Stimulated activated CD8-positive, alpha-beta memory T cell treated with anti-CD3 and anti-CD28 coated beads, Interleukin-7, amount 100 ng/mL, for 1 hour (primary cell): Measurements from ENCODE around the gene RASD1.

Experiments
- DNase-seq, 2 donors: peaks; one replicate each; pipeline ENCODE4 v3.0.0-alpha.2; 2020; ENCODE audit warnings: low read depth in 2 of 2

RASD1 gene

DNA sequence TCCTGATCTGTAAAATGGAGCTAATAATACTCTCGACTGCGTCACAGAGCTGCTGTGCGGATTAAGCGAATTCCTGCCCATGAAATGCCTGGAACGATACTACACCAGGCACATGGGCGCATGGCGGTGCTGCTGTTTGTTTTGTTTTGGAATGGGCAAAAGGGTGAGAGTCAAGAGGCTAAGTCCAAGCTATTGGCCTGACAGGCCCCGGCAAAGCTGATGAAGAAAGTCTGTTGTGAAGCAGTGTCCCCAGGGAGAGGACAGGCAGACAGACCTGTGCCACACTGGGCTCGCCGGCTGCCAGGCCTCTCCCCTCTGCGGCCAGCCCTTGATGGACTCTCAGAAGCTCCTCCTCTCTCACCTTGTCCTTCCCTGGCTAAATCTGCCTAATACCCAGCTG is 31.3 kb upstream of the RASD1 start:
- no peak for DNase-seq

GRCh38 chr17:17526369-17526768 is 30.2 kb upstream of the RASD1 start:
- no peak for DNase-seq

- no peak for DNase-seq
Observed at GRCh38 chr17:17525956-17526355, 29.8 kb upstream of the RASD1 start.

GRCh38 chr17:17525311-17525710 is 29.1 kb upstream of the RASD1 start:
- DNase-seq, result no peak

GRCh38 chr17:17523731-17524490 is 27.7 kb upstream of the RASD1 start:
- DNase-seq, result no peak

GRCh38 chr17:17523001-17523730 is 27.0 kb upstream of the RASD1 start:
- no peak for DNase-seq

- DNase-seq, result no peak
Observed at GRCh38 chr17:17520599-17521232, 24.5 kb upstream of the RASD1 start.

DNA sequence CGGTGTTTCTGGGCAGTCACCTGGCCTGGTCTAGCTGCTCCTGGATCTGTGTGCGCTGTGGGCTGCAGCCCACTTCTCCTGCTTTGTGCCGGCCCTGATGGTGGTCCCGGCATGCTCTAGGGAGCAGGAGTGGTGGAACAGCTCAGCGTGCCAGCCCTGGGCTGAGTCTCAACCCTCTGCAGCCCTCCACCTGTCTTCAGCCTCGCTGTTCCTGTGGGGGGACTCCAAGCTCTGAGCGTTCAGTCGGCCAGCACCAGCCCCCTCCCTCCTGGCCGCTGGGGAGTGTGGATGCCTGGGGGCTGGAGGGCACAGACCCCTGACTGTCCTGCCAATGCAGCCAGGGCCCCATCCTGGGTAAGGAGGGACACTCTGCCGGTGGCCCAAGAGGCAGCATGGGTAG is 23.7 kb upstream of the RASD1 start:
- no peak for DNase-seq

GRCh38 chr17:17518951-17519350 is 22.8 kb upstream of the RASD1 start:
- no peak for DNase-seq

- DNase-seq, result no peak
Observed at GRCh38 chr17:17518014-17518413, 21.8 kb upstream of the RASD1 start.

DNA sequence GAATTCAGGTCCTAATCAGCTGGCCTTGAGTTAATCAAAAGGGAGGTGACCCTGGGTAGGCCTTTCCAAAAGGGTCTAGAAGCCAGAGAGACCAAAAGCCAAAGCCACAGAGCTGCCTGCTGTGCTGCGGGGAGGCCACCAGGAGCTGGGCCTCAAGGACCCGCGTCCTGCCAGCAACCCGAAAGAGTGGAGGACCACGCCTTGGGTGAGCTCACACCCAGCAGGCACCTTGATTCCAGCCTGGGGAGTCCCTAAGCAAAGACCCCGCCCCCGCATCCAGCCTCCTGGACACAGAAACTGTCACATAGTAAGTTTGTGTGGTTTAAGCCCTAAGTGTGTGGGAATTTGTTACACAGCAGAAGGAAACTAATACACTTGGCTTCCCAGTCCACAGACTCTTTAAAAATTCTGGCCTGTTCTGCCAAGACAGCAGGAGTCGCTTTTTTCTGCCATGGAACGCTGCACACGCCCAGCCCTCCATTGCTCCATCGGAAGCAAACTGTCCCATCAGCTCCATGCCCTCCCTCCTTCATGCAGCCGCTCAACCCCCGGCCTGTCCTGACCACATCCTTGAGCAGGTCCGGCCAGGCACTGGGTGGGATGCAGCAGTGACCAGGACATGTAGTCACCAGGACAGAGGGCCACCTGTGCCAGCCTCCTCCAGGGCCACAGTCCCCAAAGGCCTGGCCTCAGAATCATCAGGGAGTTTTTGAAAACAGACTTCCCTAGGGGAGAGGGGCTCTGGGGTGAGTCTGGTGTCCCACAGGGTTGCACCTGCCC is 20.9 kb upstream of the RASD1 start:
- DNase-seq, result no peak

GRCh38 chr17:17515934-17516930 is 20.0 kb upstream of the RASD1 start:
- no peak for DNase-seq

DNA sequence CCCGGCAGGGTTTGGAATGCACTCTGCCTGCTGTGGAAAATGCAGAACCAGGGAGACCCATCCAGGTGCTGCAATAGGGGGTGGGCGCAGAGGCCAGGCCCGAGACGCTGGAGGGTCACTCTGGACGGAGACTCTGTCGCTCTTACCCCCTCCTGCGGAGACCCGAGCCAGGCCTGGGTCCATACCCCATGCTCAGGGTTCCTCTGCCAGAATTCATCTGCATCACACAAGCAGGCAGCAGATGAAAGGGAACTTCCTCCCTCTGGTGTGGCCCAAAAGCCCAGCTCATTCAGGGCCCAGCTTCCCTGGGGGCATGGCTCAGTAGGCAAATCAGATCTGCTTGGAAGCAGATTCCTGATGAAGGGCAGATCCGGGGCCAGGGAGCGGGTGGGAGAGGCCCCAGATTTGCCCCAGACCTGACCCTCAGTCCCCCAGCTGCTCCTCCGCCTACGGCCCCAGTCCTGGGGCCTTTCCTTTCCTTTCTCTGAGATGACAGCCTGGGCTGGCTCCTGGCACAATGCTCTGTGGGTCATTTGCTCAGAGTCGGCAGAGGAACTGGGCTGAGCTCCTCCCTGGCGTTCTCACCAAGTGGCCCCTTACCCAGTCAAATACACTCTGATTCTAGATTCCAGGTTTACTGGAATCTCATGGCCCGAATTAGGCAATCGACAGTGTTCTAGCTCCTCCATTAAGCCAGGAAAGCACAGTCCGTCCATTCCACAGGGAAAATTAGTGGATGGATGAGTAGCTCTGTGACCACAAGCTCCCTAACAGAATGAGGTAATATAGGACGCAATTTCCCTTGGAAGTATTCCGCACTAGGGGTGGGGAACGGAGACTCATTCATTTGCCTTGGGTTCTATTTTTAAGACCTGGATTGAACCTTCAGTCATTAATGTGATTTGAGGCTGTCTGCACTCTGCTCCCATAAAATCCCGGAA is 19.1 kb upstream of the RASD1 start:
- no peak for DNase-seq

GRCh38 chr17:17514361-17514992 is 18.3 kb upstream of the RASD1 start:
- DNase-seq, result no peak

- no peak for DNase-seq
Observed at GRCh38 chr17:17513626-17514025, 17.4 kb upstream of the RASD1 start.

DNA sequence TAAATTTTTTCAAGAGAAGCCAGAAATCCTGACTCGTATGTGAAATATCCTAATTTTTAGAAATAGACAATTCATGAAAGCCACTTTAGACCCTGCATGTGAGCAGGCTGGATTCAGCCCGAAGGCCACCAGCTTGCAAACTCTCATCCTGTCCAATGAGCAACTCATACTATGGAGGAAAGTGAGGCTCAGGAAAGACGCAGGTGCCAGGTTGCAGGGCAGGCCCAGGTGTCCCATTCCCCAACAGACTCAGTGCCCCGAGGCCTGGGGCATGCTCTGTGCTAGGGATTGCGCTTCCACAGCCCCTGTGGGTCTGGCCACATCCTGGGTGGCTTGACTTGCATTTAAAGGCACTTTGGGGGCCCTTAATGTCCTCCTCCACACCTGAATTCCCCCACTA is 16.7 kb upstream of the RASD1 start:
- no peak for DNase-seq

DNA sequence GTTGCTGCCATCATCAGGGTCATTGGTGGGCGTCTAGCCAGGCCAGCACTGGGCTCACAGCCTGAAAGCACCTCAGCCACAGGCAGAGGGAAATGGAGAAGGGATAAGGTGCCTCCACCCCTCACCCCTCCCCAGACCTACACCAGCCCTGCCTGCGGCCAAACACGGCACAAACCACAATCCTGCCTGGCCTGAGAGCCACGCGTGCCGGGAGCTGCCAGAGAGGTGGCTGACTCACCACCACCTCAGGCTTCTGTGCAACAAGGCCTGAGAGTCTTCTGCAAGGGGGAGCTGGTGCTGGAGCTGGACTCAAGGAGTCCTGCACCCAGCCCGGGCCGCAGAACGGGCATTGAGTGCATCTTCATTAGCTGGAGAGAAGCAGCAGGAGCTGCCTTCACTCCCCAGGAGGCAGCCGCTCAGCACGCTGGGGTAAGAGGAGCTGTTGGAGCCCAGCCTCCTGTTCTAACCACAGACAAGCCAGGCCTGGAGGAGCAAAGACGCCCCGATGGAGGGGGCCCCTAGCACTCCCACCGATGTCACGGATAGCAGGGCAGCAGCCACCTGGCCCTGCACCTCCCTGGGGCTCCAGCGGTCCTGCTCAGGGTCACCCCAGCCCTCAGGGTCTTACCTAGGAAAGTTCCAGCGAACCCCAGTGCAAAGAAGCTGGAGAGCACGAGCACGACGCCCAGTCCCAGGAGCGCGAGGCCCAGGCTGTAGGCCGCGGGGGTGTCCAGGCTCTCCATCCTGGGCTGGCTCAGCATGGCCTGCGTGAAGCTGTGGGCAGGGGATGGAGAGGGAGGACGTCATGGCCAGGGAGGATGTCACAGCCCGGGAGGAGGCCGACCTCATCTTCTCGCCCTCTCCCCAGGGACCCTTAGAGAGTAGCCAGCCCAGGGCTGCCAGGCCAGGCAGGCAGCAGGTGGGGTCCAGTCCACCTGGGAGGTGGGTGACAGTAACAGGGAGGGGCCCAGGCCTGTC is 16.0 kb upstream of the RASD1 start:
- no peak for DNase-seq

DNA sequence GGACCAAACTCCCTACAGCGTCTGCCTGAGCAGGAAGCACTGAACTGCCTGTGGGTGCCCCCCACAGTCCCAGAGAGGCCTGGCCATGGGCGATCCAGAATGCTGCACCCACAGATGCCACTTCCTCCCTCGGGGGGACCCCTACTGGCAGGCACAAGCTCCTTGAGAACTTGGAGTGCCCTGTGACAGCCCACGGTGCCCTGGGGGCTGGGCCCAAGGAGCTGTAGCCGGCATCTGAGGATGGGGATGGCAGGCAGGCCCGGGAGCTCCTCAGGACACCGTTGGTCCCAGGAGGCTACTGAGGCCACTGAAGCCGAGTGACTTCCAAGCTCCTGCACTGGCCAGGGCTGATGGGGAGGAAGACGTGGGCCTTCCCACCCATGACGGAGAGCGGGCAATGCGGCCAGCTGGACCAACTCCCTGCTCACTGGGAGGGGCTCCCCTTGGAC is 15.1 kb upstream of the RASD1 start:
- DNase-seq, result no peak
